Suprapubic skin (tissue), 4 donors: ENCODE data around the gene KDM4B.

Experiments used
- CTCF ChIP-seq, 2 donors: fragments of 200-600 bp in 1 of 2; fragments of 450-650 bp in 1 of 2; sonication (generic) in 1 of 2; IDR thresholded peaks; one replicate each; pipeline ENCODE4 v1.5.1; 2016 to 2019; ENCODE audit warnings: antibody characterized with exemption in 2 of 2, mild to moderate bottlenecking in 1 of 2, moderate library complexity in 1 of 2
- EP300 ChIP-seq: sonication (generic); formaldehyde crosslinking; IDR thresholded peaks from one replicate; pipeline ENCODE4 v1.6.1; 2017; ENCODE audit warnings: antibody characterized with exemption
- POLR2A ChIP-seq, 2 donors: fragments of 450-650 bp; IDR thresholded peaks; one replicate each; pipeline ENCODE4 v1.6.1; 2017; ENCODE audit warnings: antibody characterized with exemption in 2 of 2, mild to moderate bottlenecking in 2 of 2, moderate library complexity in 2 of 2
- POLR2AphosphoS5 ChIP-seq, 3 donors: sonication (generic); formaldehyde crosslinking; IDR thresholded peaks; one replicate each; pipeline ENCODE4 v1.6.1; 2017; ENCODE audit warnings: antibody characterized with exemption in 3 of 3

DNA sequence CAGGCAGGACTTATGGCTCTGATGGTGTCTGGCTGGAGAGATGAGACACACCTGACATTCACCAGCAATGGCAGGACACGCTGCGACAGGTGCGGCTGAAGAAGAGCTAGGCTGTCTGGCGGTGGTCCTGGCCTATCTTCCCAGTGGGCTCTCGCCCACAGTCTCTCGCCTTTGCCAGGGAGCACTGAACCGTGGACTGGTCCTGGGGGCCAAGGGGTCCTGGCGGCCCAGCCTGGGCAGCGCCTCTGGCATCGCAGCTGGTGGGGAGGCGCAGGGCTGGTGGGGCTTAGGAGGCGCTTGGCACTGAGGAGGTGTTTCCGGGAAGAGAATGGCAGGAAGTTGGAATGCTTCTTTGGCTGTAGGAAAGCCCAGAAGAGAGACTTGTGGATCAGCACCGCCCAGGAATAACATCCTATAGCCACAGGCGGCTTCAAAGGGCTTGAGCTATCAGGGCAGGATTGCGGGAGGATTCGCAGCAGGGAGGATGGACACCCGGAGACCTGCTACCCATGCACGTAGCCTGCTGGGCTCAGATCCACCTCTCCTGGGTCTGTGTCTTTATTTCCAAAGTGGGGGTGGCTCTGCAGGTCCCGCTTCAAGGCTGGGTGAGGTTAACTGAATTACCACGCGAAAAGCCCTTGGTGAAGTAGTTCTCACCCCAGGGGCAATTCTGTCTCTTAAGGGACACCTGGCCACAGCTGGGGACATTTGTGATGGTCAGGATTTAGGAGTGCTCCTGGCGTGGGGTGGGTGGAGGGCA, 14.6 kb downstream of the KDM4B start:
- TF ChIP-seq POLR2A (IDR thresholded peaks at IDR 0.05): no peak
- TF ChIP-seq EP300: no peak
- no peak for TF ChIP-seq CTCF (IDR thresholded peaks at IDR 0.05)
- no peak for TF ChIP-seq POLR2AphosphoS5 (IDR thresholded peaks at IDR 0.05)
